GM10266 (cell line): ENCODE data around the gene SYT2.
"Not testable (repeated sequence)": the region's sequence is repeated elsewhere in the genome, so short reads cannot be mapped to it uniquely, and the experiment has no call there.

Experiments
- DNase-seq: peaks from one replicate; pipeline ENCODE4 v3.0.0; 2012; ENCODE audit errors: extremely low spot score
- TF ChIP-seq, protein P1 (sequence below): IDR thresholded peaks from 2 replicates; pipeline ENCODE4 v1.5.1; 2012; ENCODE audit warnings: mild to moderate bottlenecking, low read depth; ENCODE audit not compliant: control insufficient read depth, insufficient read depth; ENCODE audit errors: missing control alignments

Gene SYT2

GRCh38 chr1:202625416-202626360, 84.6 kb downstream of the SYT2 start:
- TF ChIP-seq, protein P1, sequence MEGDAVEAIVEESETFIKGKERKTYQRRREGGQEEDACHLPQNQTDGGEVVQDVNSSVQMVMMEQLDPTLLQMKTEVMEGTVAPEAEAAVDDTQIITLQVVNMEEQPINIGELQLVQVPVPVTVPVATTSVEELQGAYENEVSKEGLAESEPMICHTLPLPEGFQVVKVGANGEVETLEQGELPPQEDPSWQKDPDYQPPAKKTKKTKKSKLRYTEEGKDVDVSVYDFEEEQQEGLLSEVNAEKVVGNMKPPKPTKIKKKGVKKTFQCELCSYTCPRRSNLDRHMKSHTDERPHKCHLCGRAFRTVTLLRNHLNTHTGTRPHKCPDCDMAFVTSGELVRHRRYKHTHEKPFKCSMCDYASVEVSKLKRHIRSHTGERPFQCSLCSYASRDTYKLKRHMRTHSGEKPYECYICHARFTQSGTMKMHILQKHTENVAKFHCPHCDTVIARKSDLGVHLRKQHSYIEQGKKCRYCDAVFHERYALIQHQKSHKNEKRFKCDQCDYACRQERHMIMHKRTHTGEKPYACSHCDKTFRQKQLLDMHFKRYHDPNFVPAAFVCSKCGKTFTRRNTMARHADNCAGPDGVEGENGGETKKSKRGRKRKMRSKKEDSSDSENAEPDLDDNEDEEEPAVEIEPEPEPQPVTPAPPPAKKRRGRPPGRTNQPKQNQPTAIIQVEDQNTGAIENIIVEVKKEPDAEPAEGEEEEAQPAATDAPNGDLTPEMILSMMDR = peak; percentile 88
- DNase-seq = peak; percentile 76

GRCh38 chr1:202624781-202625108, 85.5 kb downstream of the SYT2 start:
- TF ChIP-seq, protein P1 = no peak
- DNase-seq = no peak

DNA sequence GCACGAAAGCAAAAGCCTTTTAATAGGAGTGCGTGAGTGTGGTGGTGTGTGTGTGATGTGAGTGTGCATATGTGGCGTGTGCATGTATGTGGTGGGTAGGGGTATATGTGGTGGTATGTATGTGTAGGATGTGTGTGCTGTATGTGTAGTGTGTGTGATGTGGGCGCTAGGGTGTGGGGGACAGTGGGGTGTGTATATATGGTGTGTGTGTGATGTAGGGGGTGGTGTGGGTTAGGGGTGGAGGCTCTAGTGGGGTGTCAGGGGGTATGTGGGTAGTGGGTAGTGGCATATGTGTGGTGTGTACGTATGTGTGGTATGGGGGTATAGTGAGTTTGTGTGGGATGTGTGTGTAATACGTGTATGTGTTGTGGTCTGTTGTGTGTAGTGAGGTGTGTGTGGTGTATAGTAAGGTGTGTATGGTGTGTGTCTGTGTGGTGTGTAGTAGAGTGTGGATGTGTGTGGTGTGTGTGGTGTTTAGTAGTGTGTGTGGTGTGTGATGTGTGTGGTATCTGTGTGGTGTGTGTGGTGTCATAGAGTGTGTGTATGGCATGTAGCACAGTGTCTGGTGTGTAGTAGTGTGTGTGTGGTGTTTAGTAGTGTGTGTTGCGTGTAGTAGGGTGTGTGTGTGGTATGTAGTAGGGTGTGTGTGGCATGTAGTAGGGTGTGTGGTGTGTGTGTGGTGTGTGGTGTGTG, 86.0 kb downstream of the SYT2 start:
- TF ChIP-seq, protein P1 = no peak
- no peak for DNase-seq

GRCh38 chr1:202623476-202623875, 86.8 kb downstream of the SYT2 start:
- not testable (repeated sequence) for DNase-seq

DNA sequence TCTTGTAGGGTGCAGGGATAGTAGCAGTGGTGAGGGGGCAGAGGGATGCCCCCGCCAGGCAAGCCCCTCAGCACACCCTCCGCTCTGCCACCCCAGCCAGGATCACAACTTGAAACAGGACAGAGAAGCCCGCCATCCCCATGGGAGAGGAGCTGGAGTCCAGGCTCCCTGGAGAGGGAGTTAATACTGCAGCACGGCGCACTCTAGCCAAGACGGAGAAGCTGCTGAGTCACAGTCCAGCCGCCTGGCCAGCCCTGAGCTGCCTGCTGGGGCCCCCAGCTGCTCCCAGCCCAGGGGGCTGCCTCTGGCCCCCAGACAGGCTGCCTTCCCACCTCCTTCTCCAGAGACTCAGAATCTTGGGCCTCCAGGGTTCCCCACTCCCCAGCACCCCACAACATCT, 87.2 kb downstream of the SYT2 start:
- no peak for DNase-seq
- TF ChIP-seq, protein P1 = no peak

GRCh38 chr1:202622388-202622787, 87.9 kb downstream of the SYT2 start:
- TF ChIP-seq, protein P1 = no peak
- DNase-seq = no peak

GRCh38 chr1:202621446-202621845, 88.8 kb downstream of the SYT2 start:
- TF ChIP-seq, protein P1 = no peak
- DNase-seq = no peak

DNA sequence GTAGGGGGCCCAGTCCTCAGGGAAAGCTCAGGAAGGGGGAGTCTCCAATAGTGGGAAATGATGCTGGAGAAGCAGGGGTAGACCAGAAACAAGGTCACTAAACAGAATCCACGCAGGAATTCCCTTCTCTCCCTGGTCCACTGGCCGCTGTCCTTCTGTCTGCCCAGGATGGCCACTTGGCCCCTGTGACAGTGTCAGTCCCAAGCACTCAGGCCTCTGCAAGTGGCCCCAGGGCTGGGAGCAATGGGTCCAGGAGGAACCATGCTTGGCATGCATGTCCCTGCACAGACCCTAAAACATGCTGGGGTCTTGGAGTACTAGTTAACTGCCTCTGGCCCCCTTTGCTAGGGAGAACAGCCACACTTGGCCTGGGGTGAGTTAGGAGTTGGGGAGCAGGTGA, 90.2 kb downstream of the SYT2 start:
- DNase-seq = not testable (repeated sequence)
